ENCODE data around the gene HSD11B1.

The HSD11B1 gene

GRCh38 chr1:209743145-209743482 lies 38.5 kb downstream of the HSD11B1 start:
- no peaks in the 10 kb centered on the region for H3K36me3 ChIP-seq (ENCODE audit: insufficient read depth, low read length)
- no peak overlapping the region for H3K9ac ChIP-seq (ENCODE audit: low read length)
- H3K27me3 ChIP-seq (ENCODE audit: insufficient read depth, low read length): no peaks in the 10 kb centered on the region
- no peak overlapping the region for H3K4me3 ChIP-seq (ENCODE audit: low read depth, low read length, poor library complexity, severe bottlenecking)
- peaks cover 5% of the 10 kb centered on the region for H3K4me1 ChIP-seq (ENCODE audit: insufficient read depth, low read length, severe bottlenecking)
- H3F3A ChIP-seq (ENCODE audit: insufficient read depth, low read length): no peaks in the 10 kb centered on the region
- H3K9me3 ChIP-seq (ENCODE audit: low read length): no peaks in the 10 kb centered on the region
- no peak overlapping the region for H3K27ac ChIP-seq (ENCODE audit: low read depth, low read length, poor library complexity, severe bottlenecking)
- TF ChIP-seq CTCF (IDR thresholded peaks at IDR 0.05; ENCODE audit: low read length): no peak
- no peak for TF ChIP-seq EZH2 (IDR thresholded peaks at IDR 0.05; ENCODE audit: borderline replicate concordance, low read length)
- no peaks in the 10 kb centered on the region for H3K79me2 ChIP-seq (ENCODE audit: insufficient read depth, low read length)
- no peak overlapping the region for H2AFZ ChIP-seq (ENCODE audit: low read length)
- no peak overlapping the region for H3K4me2 ChIP-seq (ENCODE audit: low read length)
- no peaks in the 10 kb centered on the region for H3K9me2 ChIP-seq (ENCODE audit: low read depth, low read length)
- no peaks in the 10 kb centered on the region for H4K20me1 ChIP-seq (ENCODE audit: insufficient read depth, low read length)

DNA sequence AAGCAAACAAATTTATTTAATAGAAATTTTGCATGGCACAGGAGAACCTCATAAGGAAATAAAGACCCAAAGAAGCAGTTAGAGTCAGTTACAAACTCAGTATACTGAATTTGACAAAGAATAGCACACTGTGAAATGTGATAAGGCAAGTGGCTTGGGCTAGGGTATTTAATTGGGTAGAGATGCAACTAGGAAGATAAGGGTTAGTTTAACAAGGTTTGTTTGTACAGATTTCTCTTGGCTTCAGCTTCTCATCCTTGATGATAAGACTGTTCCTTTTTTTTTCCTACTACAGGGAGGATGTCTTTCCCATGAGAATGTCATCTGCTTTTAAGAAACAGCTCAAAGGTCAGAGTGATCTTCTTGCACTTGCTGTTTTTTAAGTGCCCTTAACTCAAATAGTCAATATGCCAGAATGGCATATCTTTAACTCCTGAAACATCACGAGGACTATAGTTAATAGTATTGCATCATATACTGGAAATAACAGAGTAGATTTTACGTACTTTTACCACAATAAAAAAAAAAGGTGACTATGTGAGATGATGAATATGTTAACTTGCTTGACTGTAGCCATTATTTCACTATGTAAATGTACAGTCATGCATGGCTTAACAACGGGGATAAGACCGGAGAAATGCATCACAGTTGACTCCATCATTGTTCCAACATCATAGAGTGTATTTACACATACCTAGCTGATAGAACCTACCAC lies 42.0 kb downstream of the HSD11B1 start:
- Histone ChIP-seq H3K9me3 (ENCODE audit: low read length) (no peaks in the 10 kb centered on the region), H3K4me2 (ENCODE audit: low read length) (no peak overlapping the region), H2AFZ (ENCODE audit: low read length) (no peak overlapping the region), H3K9ac (ENCODE audit: low read length) (no peak overlapping the region), H3K4me3 (ENCODE audit: low read depth, low read length, poor library complexity, severe bottlenecking) (no peak overlapping the region), H3K9me2 (ENCODE audit: low read depth, low read length) (no peaks in the 10 kb centered on the region), H3F3A (ENCODE audit: insufficient read depth, low read length) (no peaks in the 10 kb centered on the region), H3K27ac (ENCODE audit: low read depth, low read length, poor library complexity, severe bottlenecking) (no peak overlapping the region), H4K20me1 (ENCODE audit: insufficient read depth, low read length) (no peaks in the 10 kb centered on the region), H3K79me2 (ENCODE audit: insufficient read depth, low read length) (no peaks in the 10 kb centered on the region), H3K36me3 (ENCODE audit: insufficient read depth, low read length) (no peaks in the 10 kb centered on the region), H3K4me1 (ENCODE audit: insufficient read depth, low read length, severe bottlenecking) (peaks cover 7% of the 10 kb centered on the region), H3K27me3 (ENCODE audit: insufficient read depth, low read length) (no peaks in the 10 kb centered on the region)
- TF ChIP-seq EZH2 (IDR thresholded peaks at IDR 0.05; ENCODE audit: borderline replicate concordance, low read length): no peak

- Histone ChIP-seq H3K9ac (ENCODE audit: low read length) (no peak overlapping the region; the same call in 1 of the 2 replicates), H2AFZ (ENCODE audit: low read length) (no peak overlapping the region), H3K36me3 (ENCODE audit: insufficient read depth, low read length) (no peaks in the 10 kb centered on the region), H3F3A (ENCODE audit: insufficient read depth, low read length) (no peaks in the 10 kb centered on the region), H3K79me2 (ENCODE audit: insufficient read depth, low read length) (no peaks in the 10 kb centered on the region), H3K4me3 (ENCODE audit: low read depth, low read length, poor library complexity, severe bottlenecking) (peak overlapping the region; percentile 52), H3K4me1 (ENCODE audit: insufficient read depth, low read length, severe bottlenecking) (peaks cover 7% of the 10 kb centered on the region), H3K27ac (ENCODE audit: low read depth, low read length, poor library complexity, severe bottlenecking) (no peak overlapping the region), H3K27me3 (ENCODE audit: insufficient read depth, low read length) (no peaks in the 10 kb centered on the region), H4K20me1 (ENCODE audit: insufficient read depth, low read length) (no peaks in the 10 kb centered on the region), H3K9me3 (ENCODE audit: low read length) (no peaks in the 10 kb centered on the region), H3K9me2 (ENCODE audit: low read depth, low read length) (no peaks in the 10 kb centered on the region), H3K4me2 (ENCODE audit: low read length) (peak overlapping the region; percentile 74)
- TF ChIP-seq EZH2 (IDR thresholded peaks at IDR 0.05; ENCODE audit: borderline replicate concordance, low read length) (no peak), CTCF (IDR thresholded peaks at IDR 0.05; ENCODE audit: low read length) (peak; percentile 99)
Observed at GRCh38 chr1:209747580-209748262, 43.1 kb downstream of the HSD11B1 start.
